Measurements from ENCODE around the gene CXorf58.
"Not testable (repeated sequence)": the region's sequence is repeated elsewhere in the genome, so short reads cannot be mapped to it uniquely, and the experiment has no call there.

The CXorf58 gene

GRCh38 chrX:23907498-23908218 is at the start of gene CXorf58, which contains the start of gene APOO:
CXorf58 (plus strand) TSS chrX:23908006; CDS start chrX:23910303, 2,297 bp downstream.
APOO (minus strand) TSS chrX:23907938; CDS start chrX:23907702, 236 bp downstream.
- DNase-seq, result peak; percentile 82 to 90

GRCh38 chrX:23859238-23859637 is 48.6 kb upstream of the CXorf58 start:
- DNase-seq, result not testable (repeated sequence)

GRCh38 chrX:23861215-23861896 is 46.5 kb upstream of the CXorf58 start:
- no peak for DNase-seq

DNA sequence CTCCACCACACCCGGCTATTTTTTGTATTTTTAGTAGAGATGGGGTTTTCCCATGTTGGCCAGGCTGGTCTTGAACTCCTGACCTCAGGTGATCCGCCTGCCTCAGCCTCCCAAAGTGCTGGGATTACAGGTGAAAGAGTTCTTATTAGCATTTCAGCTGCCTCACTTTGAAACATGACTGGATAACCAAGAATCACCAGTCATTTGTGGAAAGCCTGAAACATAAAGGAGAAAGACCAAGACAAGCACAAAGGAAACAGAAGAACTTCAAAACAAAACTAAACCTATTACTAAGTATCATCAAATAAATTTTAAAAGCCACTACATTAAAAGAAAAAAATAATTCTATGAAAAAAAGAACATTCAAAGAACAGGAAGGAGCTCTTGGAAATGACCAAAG is 45.9 kb upstream of the CXorf58 start:
- DNase-seq, result not testable (repeated sequence)

- DNase-seq, result no peak
These were observed 43.0 kb upstream of the CXorf58 start for GRCh38 chrX:23864742-23865326.

DNA sequence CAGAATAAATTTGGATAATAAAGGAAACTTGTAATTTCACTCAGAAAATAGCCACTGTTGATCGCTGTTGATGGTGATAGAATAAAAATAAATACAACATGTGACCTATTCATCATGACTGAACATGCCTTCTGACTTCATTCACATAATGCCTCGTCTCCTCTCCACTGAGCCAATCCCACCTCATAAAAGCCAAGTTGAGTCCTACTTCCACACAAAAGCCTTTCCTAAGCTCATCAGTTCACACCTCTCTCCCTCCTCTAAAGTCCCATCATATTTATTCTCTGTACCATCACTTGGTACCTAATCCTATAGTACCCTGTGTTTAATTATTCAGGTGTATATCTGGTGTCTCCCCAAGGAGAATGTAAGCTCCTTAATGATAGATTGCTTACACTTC is 37.8 kb upstream of the CXorf58 start:
- DNase-seq, result no peak

GRCh38 chrX:23871905-23872546 is 35.8 kb upstream of the CXorf58 start:
- no peak for DNase-seq

DNA sequence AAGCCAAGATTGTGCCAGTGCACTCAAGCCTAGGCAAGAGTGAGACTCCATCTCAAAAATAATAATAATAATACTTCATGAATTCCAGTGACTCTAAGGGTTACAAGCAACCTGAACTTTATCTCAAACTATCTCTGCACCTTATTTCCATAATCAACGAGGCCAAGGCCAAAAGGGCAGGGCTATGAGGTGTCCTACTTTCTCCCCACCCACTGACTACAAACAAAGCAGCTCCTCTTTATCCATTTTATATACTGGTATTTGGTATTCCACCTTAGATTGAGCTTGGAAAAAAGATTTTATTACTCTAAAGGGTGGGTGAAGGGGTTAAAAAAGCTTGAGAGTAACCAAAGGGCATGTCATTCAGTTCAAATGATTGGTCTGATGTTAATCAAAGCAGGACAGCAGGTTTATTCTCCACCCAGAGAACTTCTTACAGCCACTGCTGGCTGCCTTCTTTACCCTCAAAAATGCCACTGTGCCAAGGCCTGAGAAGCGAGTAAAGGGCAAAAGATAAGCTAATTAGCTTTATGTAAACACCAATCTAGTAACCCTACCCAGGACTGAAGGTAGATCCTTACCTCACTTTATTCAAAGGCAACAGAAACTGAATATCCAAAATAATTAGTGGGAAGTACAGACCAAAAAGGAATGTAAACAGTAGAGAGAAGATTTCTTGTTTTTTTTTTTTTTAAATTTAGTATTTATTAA is 28.3 kb upstream of the CXorf58 start:
- DNase-seq, result no peak

DNA sequence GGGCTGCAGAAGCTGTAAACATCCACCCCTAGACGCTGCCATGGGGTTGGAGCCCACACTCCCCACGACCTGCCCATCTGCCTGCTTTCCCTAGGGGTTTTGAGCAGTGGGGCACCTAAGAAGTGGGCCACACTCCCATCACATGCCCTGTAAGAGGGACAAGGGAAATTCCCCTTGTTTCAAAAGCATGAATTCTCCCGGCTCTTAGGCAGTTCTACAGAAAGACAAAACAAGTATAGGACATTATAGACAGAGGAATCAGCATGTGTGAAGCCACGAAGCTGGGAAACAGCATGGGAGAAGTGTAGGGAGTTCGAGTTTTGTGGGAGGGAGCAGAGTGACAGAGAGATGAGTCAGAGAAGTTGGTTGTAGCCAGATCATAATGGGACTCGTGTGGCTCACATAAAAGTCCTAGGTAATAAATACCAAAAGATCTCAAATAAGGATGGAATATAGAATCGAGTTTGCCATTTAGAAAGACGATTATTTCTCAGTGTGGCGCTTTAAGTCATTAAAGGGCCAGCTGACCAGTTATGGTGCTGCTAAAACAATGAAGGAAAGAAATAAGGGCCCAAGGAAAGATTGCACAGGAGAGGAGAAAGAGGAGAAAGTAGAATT is 24.0 kb upstream of the CXorf58 start:
- no peak for DNase-seq

DNA sequence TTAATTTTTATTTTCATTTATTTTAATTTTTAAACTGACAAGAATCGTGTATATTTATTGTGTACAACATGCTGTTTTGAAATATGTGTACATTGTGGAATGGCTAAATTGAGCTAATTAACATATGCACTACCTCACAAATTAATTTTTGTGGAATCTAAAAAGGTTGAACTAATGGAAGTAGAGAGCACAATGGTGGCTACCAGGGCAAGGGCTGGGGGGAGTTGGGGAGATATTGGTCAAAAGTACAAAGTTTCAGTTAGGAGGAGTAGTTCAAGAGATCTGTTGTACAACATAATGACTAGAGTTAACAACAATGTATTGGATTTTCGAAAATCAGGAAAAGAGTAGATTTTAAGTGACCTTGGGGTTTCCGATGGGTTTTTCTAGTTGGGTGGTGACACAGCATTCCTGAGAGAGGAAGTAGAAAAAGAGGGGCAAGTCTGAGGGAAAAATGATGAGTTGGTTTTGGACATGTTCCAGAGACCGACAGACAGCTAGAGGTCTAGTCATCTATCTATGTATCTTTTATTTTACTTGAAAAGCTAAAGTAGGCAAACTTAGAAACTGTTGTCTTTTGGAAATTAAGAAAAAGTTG is 23.3 kb upstream of the CXorf58 start:
- no peak for DNase-seq

GRCh38 chrX:23885803-23886202 is 22.0 kb upstream of the CXorf58 start:
- DNase-seq, result no peak

- no peak for DNase-seq
These were observed 20.4 kb upstream of the CXorf58 start for GRCh38 chrX:23887451-23887850.

DNA sequence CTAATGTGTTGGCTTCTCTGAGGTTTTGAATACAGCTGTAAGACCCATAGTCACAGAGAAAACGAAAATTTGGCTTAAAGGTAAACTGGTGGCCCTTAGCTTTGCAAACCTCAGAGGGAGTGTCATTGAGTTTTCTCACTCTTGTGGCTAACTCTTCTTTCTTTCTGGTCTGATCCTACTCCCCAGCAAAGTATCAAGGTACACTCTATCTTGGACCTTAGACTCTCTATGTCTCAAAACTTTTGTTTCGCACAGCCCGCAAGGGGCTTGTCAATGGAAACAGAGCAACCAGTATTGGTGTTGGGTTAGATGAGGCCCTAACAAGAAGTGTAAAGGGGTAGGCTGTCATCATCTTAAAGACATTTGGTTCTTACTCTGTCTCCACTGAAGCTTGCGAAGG is 19.9 kb upstream of the CXorf58 start:
- DNase-seq, result no peak

DNA sequence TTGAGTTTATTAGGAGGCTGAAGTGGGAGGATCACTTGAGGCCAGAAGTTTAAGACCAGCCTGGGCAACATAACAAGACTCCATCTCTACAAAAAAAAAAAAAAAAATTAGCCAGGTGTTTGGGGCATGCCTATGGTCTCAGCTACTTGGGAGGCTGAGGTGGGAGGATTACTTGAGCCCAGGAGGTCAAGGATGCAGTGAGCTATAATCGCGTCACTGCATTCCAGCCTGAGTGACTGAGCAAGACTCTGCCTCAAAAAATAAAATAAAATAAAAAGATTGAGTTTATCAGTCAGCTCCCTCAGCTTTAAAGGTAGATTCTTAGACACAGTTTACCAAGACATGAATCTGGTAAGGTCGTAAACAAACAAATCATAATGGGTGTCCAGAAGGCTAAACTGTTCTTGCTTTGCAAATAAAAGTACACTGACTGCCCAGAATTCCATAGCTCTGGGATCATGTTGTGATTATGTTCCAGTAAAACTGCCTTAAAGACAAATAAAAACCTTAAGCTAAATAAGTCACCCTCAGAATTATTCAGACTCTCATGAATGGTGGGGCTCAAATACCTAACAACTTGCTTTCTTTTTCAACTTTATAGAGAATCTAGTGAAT is 18.8 kb upstream of the CXorf58 start:
- no peak for DNase-seq

- no peak for DNase-seq
These were observed 16.9 kb upstream of the CXorf58 start for GRCh38 chrX:23890933-23891332.

GRCh38 chrX:23894993-23895392 is 12.8 kb upstream of the CXorf58 start:
- DNase-seq, result not testable (repeated sequence)

DNA sequence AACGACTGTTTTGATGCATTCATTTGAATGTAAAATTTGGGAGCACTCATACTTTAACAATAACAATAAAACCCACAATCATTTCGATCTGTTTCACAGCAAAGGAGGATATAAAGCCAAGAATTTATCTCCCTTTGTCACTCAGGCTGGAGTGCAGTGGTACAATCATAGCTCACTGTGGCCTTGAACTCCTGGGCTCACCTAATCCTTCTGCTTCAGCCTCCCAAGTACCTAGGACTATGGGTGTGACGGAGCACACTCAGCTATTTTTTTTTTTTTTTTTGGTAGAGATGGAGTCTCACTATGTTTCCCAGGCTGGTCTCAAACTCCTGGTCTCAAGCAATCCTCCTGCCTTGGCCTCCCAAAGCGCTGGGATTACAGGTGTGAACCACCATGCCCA is 11.3 kb upstream of the CXorf58 start:
- DNase-seq, result not testable (repeated sequence)

- DNase-seq, result no peak
These were observed 10.8 kb upstream of the CXorf58 start for GRCh38 chrX:23896981-23897380.

DNA sequence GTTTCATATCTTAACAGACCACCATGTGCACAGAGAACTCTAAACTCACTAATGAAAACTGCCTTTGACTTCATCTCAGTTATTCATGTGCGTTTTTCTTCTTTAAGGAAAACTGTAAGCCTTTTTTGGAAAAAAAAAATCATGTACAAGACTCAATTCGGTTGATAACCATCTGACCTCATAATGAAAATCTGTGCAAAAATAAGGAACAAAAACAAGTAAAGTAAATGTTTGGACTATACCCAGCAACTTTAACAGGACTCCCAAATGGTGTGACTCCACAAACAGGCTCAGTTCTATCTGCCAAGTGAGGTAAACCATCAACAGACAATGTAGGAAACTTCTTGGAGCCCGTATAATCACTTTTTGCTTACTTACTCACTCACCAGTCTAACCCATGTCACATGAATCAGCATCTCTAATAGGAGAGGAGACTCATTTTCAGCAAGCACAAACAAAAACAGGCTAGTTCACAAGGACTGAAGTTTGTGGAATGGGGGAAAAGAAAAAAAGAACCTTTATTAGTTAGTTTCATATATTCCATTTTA is 9.3 kb upstream of the CXorf58 start:
- no peak for DNase-seq

- DNase-seq, result no peak
These were observed 7.5 kb upstream of the CXorf58 start for GRCh38 chrX:23900220-23900797.

GRCh38 chrX:23901060-23901459 is 6.7 kb upstream of the CXorf58 start:
- DNase-seq, result no peak

Data from NCI-H1930 (cell line).